ENCODE measurements around the gene PTPN4. TPM values are rescaled to one million over a fixed set of nuclear protein-coding genes. Genes with fewer than 3 reads are reported as not detected.

The PTPN4 gene
- total RNA-seq, 1 experiment from 2014 or later, result 60.7 TPM

DNA sequence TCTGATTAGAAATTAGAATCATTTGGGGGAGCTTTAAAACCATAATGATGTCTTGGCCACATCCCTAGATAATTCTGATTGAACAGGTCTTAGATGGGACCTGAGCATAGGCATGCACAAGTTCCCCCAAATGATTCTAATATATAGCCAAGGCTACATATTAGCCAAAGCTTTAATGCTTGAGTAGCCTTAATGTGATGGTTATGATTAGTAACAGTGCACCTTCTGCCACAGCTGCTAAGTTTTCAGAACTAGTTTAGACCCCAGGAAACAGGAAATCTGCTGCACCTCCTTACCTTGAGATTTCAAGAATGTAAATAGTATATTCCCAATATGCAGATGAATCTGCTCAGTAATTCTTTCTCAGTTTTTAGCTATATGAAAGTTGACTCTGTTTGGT, 119.8 kb downstream of the PTPN4 start:
- Histone ChIP-seq H3K4me2 (peak overlapping the region; percentile 46), H3K9me3 (ENCODE audit: insufficient read depth, low read depth) (no peaks in the 10 kb centered on the region), H3F3A (ENCODE audit: insufficient read depth, low read depth) (peaks cover 17% of the 10 kb centered on the region), H3K79me2 (ENCODE audit: low read depth) (peaks cover 12% of the 10 kb centered on the region; the same call in 1 of the 2 replicates), H2AFZ (no peak overlapping the region), H3K9me2 (ENCODE audit: insufficient read depth) (no peaks in the 10 kb centered on the region), H3K4me1 (replicated peaks; ENCODE audit: insufficient read depth) (peaks cover 17% of the 10 kb centered on the region), H3K27ac (peak overlapping the region; percentile 26; the same call in 1 of the 2 replicates), H4K20me1 (ENCODE audit: insufficient read depth) (peaks cover 4% of the 10 kb centered on the region), H3K4me3 (no peak overlapping the region), H3K36me3 (ENCODE audit: low read depth) (no peaks in the 10 kb centered on the region), H3K27me3 (ENCODE audit: insufficient read depth, low read depth) (no peaks in the 10 kb centered on the region)
- ChIA-PET CTCF (interaction anchor here (0.6 kb wide), 1 partner anchor 1656 kb away, joined by 3 read pairs; no protein-coding TSS in a partner anchor), POLR2A (ENCODE audit: unreplicated experiment) (no interaction called here)
- intact Hi-C loops (cut with micrococcal nuclease; ENCODE audit: unreplicated experiment), result no loop called here
- BruUV-seq (replicated peaks), result no TSS peak
- TF ChIP-seq EZH2 (IDR thresholded peaks at IDR 0.05; ENCODE audit: low read depth) (no peak), CTCF (conservative IDR thresholded peaks at IDR 0.05) (no peak)
- peak in 1 of 2 experiments; percentile 56 for DNase-seq

- no peak overlapping the region for H3K4me2 ChIP-seq
- intact Hi-C loops (cut with micrococcal nuclease; ENCODE audit: unreplicated experiment), result no loop called here
- POLR2A ChIA-PET (ENCODE audit: unreplicated experiment), result no interaction called here
Observed at GRCh38 chr2:119888680-119889079, 129.0 kb downstream of the PTPN4 start.

GRCh38 chr2:119897736-119898395, 138.1 kb downstream of the PTPN4 start:
- Histone ChIP-seq H3K4me3 (no peak overlapping the region), H3K4me2 (no peak overlapping the region), H3K9me2 (ENCODE audit: insufficient read depth) (no peaks in the 10 kb centered on the region), H2AFZ (no peak overlapping the region), H3K36me3 (ENCODE audit: low read depth) (peaks cover 5% of the 10 kb centered on the region), H3K4me1 (replicated peaks; ENCODE audit: insufficient read depth) (no peaks in the 10 kb centered on the region), H3K27me3 (ENCODE audit: insufficient read depth, low read depth) (no peaks in the 10 kb centered on the region), H3K27ac (no peak overlapping the region), H3F3A (ENCODE audit: insufficient read depth, low read depth) (no peaks in the 10 kb centered on the region), H3K9me3 (ENCODE audit: insufficient read depth, low read depth) (no peaks in the 10 kb centered on the region), H3K79me2 (ENCODE audit: low read depth) (no peaks in the 10 kb centered on the region), H4K20me1 (ENCODE audit: insufficient read depth) (no peaks in the 10 kb centered on the region)
- POLR2A ChIA-PET (ENCODE audit: unreplicated experiment), result no interaction called here
- CTCF ChIA-PET, result no interaction called here
- no peak for DNase-seq
- no TSS peak for BruUV-seq (replicated peaks)
- no peak for TF ChIP-seq EZH2 (IDR thresholded peaks at IDR 0.05; ENCODE audit: low read depth)
- no peak for TF ChIP-seq CTCF (conservative IDR thresholded peaks at IDR 0.05)
- intact Hi-C loops (cut with micrococcal nuclease; ENCODE audit: unreplicated experiment), result loop anchor here (10.0 kb wide), 1 partner anchor 193 kb away; no protein-coding TSS in a partner anchor

More at GRCh38 chr2:119888680-119889079, 129.0 kb downstream of the PTPN4 start:
- no peak for DNase-seq
- Histone ChIP-seq H4K20me1 (ENCODE audit: insufficient read depth) (no peaks in the 10 kb centered on the region), H3K9me2 (ENCODE audit: insufficient read depth) (no peaks in the 10 kb centered on the region; the same call in 1 of the 2 replicates), H3K27me3 (ENCODE audit: insufficient read depth, low read depth) (no peaks in the 10 kb centered on the region), H3K36me3 (ENCODE audit: low read depth) (peaks cover 25% of the 10 kb centered on the region), H3K4me3 (no peak overlapping the region), H3K9me3 (ENCODE audit: insufficient read depth, low read depth) (peaks cover 17% of the 10 kb centered on the region), H3F3A (ENCODE audit: insufficient read depth, low read depth) (no peaks in the 10 kb centered on the region), H2AFZ (no peak overlapping the region), H3K4me1 (replicated peaks; ENCODE audit: insufficient read depth) (no peaks in the 10 kb centered on the region), H3K79me2 (ENCODE audit: low read depth) (0 out of 2 replicates have a peak, but pooled peaks cover 11% of the 10 kb centered on the region), H3K27ac (no peak overlapping the region)
- CTCF ChIA-PET, result no interaction called here
- no TSS peak for BruUV-seq (replicated peaks)
- TF ChIP-seq EZH2 (IDR thresholded peaks at IDR 0.05; ENCODE audit: low read depth) (no peak), CTCF (conservative IDR thresholded peaks at IDR 0.05) (no peak)

All from PC-9 (cell line).